BJ (cell line): Measurements from ENCODE around the gene ZDHHC12. TPM values are rescaled to one million over a fixed set of nuclear protein-coding genes. Genes with fewer than 3 reads are reported as not detected.

Experiments
- CTCF ChIA-PET: fragments of 350-600 bp; formaldehyde crosslinking; extraction: SDS; loops from one replicate; lab custom pipeline; 2021; ENCODE audit warnings: antibody characterized with exemption, inconsistent platforms; lab: Yijun Ruan, JAX
- POLR2A ChIA-PET: fragments of 300-600 bp; sonication (Branson Sonifier 250); formaldehyde crosslinking; extraction: SDS; loops from one replicate; lab custom pipeline; 2021; ENCODE audit warnings: antibody characterized with exemption; lab: Charles Lee
- DNase-seq: peaks from one replicate; pipeline ENCODE4 v3.0.0-alpha.2; 2011; ENCODE audit warnings: low read depth
- H3K27me3 ChIP-seq: 2 replicates; pipeline ENCODE4 v1.6.0; 2011; ENCODE audit warnings: low read length; ENCODE audit not compliant: control insufficient read depth, insufficient read depth
- H3K36me3 ChIP-seq: 2 replicates; pipeline ENCODE4 v1.5.1; 2011; ENCODE audit warnings: low read length; ENCODE audit not compliant: control insufficient read depth, insufficient read depth
- H3K4me3 ChIP-seq: 2 replicates; pipeline ENCODE4 v1.5.1; 2011; ENCODE audit warnings: low read depth, mild to moderate bottlenecking, control low read depth, low read length
- polyA plus RNA-seq: library from polyadenylated mRNA; depleted of rRNA; stranded (reverse); fragments of >200 nt; gene quantifications from 2 replicates; pipeline ENCODE4 v1.2.3, GENCODE V29; 2011
- TF ChIP-seq, protein P1 (sequence below): IDR thresholded peaks from 2 replicates; pipeline ENCODE4 v1.5.1; 2011; ENCODE audit warnings: low read depth, mild to moderate bottlenecking, control low read depth, inconsistent platforms, low read length, moderate library complexity; ENCODE audit not compliant: insufficient read depth

ZDHHC12 gene
- polyA plus RNA-seq, 1 experiment, result 60.0 TPM

DNA sequence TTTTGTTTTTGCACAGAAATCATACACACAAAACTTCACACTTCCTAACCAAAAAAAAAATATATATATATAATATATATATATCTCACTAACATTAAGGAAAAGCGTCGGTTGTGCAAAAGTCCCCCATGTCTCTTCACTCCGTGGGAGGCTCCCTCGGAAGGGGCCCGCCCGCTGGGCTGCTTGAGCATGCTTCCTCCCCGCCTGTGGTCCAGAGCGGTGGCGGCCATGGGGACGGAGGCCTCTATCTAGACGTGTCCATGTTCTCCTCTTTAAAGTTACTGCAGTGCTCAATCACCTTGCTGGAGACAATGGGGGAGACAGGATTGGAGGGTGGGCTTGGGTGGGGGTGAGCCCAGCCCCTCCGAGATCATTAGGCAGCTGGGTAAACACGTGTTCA lies 7.2 kb upstream of the ZDHHC12 start:
- TF ChIP-seq, protein P1, sequence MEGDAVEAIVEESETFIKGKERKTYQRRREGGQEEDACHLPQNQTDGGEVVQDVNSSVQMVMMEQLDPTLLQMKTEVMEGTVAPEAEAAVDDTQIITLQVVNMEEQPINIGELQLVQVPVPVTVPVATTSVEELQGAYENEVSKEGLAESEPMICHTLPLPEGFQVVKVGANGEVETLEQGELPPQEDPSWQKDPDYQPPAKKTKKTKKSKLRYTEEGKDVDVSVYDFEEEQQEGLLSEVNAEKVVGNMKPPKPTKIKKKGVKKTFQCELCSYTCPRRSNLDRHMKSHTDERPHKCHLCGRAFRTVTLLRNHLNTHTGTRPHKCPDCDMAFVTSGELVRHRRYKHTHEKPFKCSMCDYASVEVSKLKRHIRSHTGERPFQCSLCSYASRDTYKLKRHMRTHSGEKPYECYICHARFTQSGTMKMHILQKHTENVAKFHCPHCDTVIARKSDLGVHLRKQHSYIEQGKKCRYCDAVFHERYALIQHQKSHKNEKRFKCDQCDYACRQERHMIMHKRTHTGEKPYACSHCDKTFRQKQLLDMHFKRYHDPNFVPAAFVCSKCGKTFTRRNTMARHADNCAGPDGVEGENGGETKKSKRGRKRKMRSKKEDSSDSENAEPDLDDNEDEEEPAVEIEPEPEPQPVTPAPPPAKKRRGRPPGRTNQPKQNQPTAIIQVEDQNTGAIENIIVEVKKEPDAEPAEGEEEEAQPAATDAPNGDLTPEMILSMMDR, result no peak
- ChIA-PET POLR2A (no interaction called here), CTCF (interaction anchor here (0.5 to 1.1 kb wide), 2 partner anchors 10 to 13 kb away, joined by 4 to 5 read pairs; no protein-coding TSS in a partner anchor)
- no peak for DNase-seq
- Histone ChIP-seq H3K27me3 (no peaks in the 10 kb centered on the region), H3K36me3 (peaks cover 9% of the 10 kb centered on the region), H3K4me3 (no peak overlapping the region)

DNA sequence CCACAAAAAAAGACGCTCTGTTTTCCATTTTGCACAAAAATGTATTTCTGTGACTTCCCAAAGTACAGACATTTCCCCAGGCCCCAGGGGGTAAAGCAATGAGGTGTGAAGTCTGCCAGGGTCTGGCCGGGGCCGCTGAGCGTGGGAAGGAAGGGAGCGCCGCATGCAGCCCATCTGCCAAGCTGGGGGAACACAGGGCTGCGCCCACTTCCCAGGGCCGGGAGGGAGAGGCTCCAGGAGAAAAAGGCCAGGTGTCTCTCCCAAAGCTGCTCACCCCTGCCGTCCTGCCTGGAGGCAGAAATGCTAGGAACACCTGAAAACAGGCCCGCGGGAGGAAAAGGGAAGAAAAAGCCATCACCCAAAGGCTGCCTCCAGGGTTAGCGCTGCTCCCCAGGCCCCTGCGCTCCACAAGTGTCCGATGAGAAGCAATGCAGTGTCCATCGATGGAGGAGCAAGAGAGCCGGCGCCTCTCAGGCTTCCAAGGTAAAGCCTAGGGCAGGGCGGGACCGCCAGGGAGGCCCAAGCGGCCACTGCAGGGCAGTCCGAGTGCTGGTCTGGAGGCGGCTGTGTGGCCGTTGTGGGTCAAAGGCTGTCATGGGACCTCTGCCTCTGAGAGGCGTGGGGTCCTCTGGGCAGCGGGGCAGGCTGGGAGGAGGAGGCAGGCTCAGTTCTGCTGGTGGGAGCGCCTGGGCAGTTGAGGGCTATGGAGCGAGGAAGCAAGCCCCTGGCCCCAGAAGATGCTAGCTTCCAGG lies 6.0 kb upstream of the ZDHHC12 start:
- TF ChIP-seq, protein P1, result no peak
- Histone ChIP-seq H3K27me3 (no peaks in the 10 kb centered on the region), H3K36me3 (peaks cover 7% of the 10 kb centered on the region), H3K4me3 (no peak overlapping the region)
- CTCF ChIA-PET, result no interaction called here
- no peak for DNase-seq
- POLR2A ChIA-PET, result no interaction called here

DNA sequence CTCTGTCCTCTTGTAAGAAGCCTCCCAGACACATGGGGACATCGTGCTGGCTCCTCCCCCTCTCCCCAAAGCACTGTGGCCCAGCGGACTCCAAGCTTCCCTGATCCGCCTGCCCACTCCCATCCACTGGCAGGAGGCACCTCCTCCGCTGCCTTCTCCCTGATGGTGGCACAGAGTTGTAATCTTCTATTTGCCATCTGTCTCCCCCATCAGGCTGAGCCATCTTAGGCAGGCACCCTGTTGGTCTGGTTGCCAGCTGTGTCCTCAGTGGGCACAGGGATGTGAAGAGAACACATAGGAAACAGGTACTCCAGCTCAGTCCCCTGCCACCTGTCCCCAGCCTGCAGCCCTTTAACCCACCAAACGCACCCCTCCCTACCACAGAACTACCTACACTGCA lies 5.4 kb upstream of the ZDHHC12 start:
- peaks cover 5% of the 10 kb centered on the region for H3K36me3 ChIP-seq
- no peak overlapping the region for H3K4me3 ChIP-seq
- no peaks in the 10 kb centered on the region for H3K27me3 ChIP-seq
- ChIA-PET POLR2A (no interaction called here), CTCF (interaction anchor here (1.4 kb wide), 1 partner anchor 10 kb away, joined by 4 read pairs; no protein-coding TSS in a partner anchor)
- DNase-seq, result no peak
- TF ChIP-seq, protein P1, result no peak

DNA sequence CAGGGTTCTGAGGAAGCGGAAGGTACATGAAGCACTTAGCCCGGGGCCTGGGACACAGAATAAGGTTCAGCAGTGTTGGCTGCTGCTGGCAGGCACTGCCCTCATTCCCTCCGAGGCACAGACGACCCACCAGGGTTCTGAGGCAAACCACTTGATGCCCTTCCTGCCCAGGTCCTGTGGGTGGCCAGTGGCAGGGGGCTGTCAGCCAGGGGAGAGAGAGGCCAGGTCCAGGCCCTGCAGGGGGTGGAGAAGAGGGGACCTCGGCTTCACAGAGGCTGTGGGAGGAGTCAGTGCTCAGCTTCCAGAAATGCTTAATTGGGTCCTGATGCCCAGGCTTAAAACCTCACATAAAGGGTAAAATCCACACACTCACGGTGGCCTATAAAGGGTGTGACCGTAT lies 4.4 kb upstream of the ZDHHC12 start:
- ChIA-PET CTCF (interaction anchor here (1.4 kb wide), 1 partner anchor 9 kb away, joined by 4 read pairs; no protein-coding TSS in a partner anchor), POLR2A (no interaction called here)
- peaks cover 5% of the 10 kb centered on the region for H3K36me3 ChIP-seq
- TF ChIP-seq, protein P1, result no peak
- no peak for DNase-seq
- H3K27me3 ChIP-seq, result no peaks in the 10 kb centered on the region
- no peak overlapping the region for H3K4me3 ChIP-seq

DNA sequence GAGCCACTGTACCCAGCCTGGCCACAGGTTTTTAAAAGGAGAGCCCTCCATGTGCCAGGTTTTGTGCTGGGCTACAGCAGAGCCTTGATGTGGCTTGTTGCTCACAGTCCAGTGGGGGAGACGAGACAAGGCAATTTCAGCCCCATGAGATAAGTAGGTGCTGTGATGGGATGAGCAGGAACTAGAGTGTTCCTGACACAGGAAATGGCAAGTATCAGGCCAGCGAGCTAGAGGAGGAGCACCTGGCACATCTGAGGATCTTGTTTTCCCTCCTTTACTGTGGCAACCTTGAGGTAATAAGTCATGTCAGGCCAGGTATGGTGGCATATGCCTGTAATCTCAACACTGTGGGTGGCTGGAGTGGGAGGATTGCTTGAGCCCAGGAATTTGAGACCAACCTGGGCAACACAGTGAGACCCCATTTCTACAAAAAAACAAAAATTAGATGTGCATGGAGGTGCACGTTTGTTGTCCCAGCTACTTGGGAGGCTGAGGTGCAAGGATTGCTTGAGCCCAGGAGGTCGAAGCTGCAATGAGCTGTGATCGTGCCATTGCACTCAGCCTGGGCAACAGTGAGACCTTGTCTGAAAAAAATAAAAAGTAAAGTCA lies 3.8 kb upstream of the ZDHHC12 start:
- CTCF ChIA-PET, result interaction anchor here (1.4 kb wide), 1 partner anchor 8 kb away, joined by 4 read pairs; no protein-coding TSS in a partner anchor
- TF ChIP-seq, protein P1, result no peak
- Histone ChIP-seq H3K4me3 (no peak overlapping the region), H3K27me3 (no peaks in the 10 kb centered on the region), H3K36me3 (peaks cover 5% of the 10 kb centered on the region)
- POLR2A ChIA-PET, result no interaction called here
- DNase-seq, result no peak
